ENCODE data around the gene PSMB9. TPM values are rescaled to one million over a fixed set of nuclear protein-coding genes. Genes with fewer than 3 reads are reported as not detected.

Gene PSMB9
- total RNA-seq, 3 donors from 2014 or later = 37.4 to 108 (median 39.0) TPM

- Histone ChIP-seq H3K36me3 (ENCODE audit: low read depth) (no peaks in the 10 kb centered on the region), H3K9me3 (no peaks in the 10 kb centered on the region), H3K4me1 (ENCODE audit: low read depth) (peaks cover 28% of the 10 kb centered on the region), H3K4me3 (no peak overlapping the region)
- DNase-seq (no peak), ATAC-seq (no peak)
- intact Hi-C loops (cut with DNase I, micrococcal nuclease) = no loop called here
- TF ChIP-seq CTCF (IDR thresholded peaks at IDR 0.05) = no peak
Measured at GRCh38 chr6:32840604-32841246, 13.3 kb upstream of the PSMB9 start.

- no peak overlapping the region for H3K4me3 ChIP-seq
- H3K4me1 ChIP-seq (ENCODE audit: low read depth) = peaks cover 28% of the 10 kb centered on the region
- intact Hi-C loops (cut with DNase I, micrococcal nuclease) = no loop called here
- DNase-seq = no peak
- ATAC-seq = no peak
- H3K9me3 ChIP-seq = no peaks in the 10 kb centered on the region
- H3K36me3 ChIP-seq (ENCODE audit: low read depth) = no peaks in the 10 kb centered on the region
- TF ChIP-seq CTCF (IDR thresholded peaks at IDR 0.05) = no peak
Measured at GRCh38 chr6:32842021-32842650, 11.9 kb upstream of the PSMB9 start.

- TF ChIP-seq CTCF (IDR thresholded peaks at IDR 0.05) = no peak
- no peak overlapping the region for H3K4me3 ChIP-seq
- ATAC-seq = no peak
- no peaks in the 10 kb centered on the region for H3K9me3 ChIP-seq
- H3K36me3 ChIP-seq (ENCODE audit: low read depth) = no peaks in the 10 kb centered on the region
- intact Hi-C loops (cut with DNase I, micrococcal nuclease) = no loop called here
- DNase-seq = no peak
- peaks cover 24% of the 10 kb centered on the region for H3K4me1 ChIP-seq (ENCODE audit: low read depth)
Measured at GRCh38 chr6:32842690-32843089, 11.3 kb upstream of the PSMB9 start.

GRCh38 chr6:32843331-32843978, 10.5 kb upstream of the PSMB9 start:
- intact Hi-C loops (cut with DNase I, micrococcal nuclease) = no loop called here
- DNase-seq = peak in 1 of 3 donors; percentile 82
- peak; percentile 1 for ATAC-seq

More at GRCh38 chr6:32843331-32843978, 10.5 kb upstream of the PSMB9 start:
- no peak for TF ChIP-seq CTCF (IDR thresholded peaks at IDR 0.05)
- Histone ChIP-seq H3K4me1 (ENCODE audit: low read depth) (peaks cover 20% of the 10 kb centered on the region), H3K36me3 (ENCODE audit: low read depth) (peaks cover 7% of the 10 kb centered on the region), H3K4me3 (peak overlapping the region; percentile 66), H3K9me3 (no peaks in the 10 kb centered on the region)

All from mucosa of descending colon (tissue), 3 donors.